Transverse colon (tissue), 4 donors: ENCODE results near the gene ZYG11B.

Experiments
- CTCF ChIP-seq, 5 experiments: fragments of 200-600 bp in 3 of 5; fragments of 450-650 bp in 2 of 5; sonication (generic) in 3 of 5; IDR thresholded peaks; 1 replicate in 2 of 5; 2 replicates in 3 of 5; pipeline ENCODE4 v1.5.1; 2016 to 2017; ENCODE audit warnings: antibody characterized with exemption in 5 of 5, inconsistent platforms in 3 of 5, mild to moderate bottlenecking in 2 of 5, moderate library complexity in 1 of 5
- EP300 ChIP-seq: sonication (generic); formaldehyde crosslinking; IDR thresholded peaks from one replicate; pipeline ENCODE4 v1.6.1; 2017; ENCODE audit warnings: antibody characterized with exemption, low read depth
- POLR2A ChIP-seq: fragments of 450-650 bp; IDR thresholded peaks from one replicate; pipeline ENCODE4 v1.6.1; 2016; ENCODE audit warnings: antibody characterized with exemption, mild to moderate bottlenecking, moderate library complexity
- POLR2AphosphoS5 ChIP-seq, 3 donors: sonication (generic); formaldehyde crosslinking; IDR thresholded peaks; one replicate each; pipeline ENCODE4 v1.6.1; 2016; ENCODE audit warnings: antibody characterized with exemption in 3 of 3

- TF ChIP-seq EP300: no peak
- TF ChIP-seq CTCF (IDR thresholded peaks at IDR 0.05): no peak
- TF ChIP-seq POLR2A: no peak
- TF ChIP-seq POLR2AphosphoS5 (IDR thresholded peaks at IDR 0.05): no peak
Observed at GRCh38 chr1:52850951-52851350, 124.7 kb downstream of the ZYG11B start.
